ENCODE results near the gene CCDC88A. TPM values are rescaled to one million over a fixed set of nuclear protein-coding genes. Genes with fewer than 3 reads are reported as not detected.

The CCDC88A gene
- total RNA-seq, 4 donors from 2014 or later, result 5.5 to 23.8 (median 17.3) TPM

Small RNA genes lying within 50 kb of the gene (small RNA-seq; reads per million reads assigned to genes)
- gene RF00019 (0 reads per million in 4 donors), gene RNU6-221P (0 reads per million in 4 donors), gene RNU6-775P (0 reads per million in 4 donors)

Other genes starting within 250 kb of the CCDC88A start
- 10 to 100 TPM in 2 of 4 donors, 1 to 10 TPM in 2; 2.3 to 12.5 (median 9.3) TPM for gene CLHC1, start 187.6 kb downstream of the CCDC88A start, total RNA-seq
- 1,000 to 10,000 TPM in 3 of 4 donors, 100 to 1,000 TPM in 1; 594 to 2,863 (median 1,992) TPM for gene RPS27A, start 187.2 kb downstream of the CCDC88A start, total RNA-seq
- gene MTIF2, start 150.6 kb downstream of the CCDC88A start, total RNA-seq, result 10 to 100 TPM; 13.8 to 28.9 (median 24.4) TPM
- gene CFAP36, start 99.9 kb upstream of the CCDC88A start, total RNA-seq, result 10 to 100 TPM in 2 of 4 donors, 1 to 10 TPM in 2; 5.8 to 13.6 (median 10.3) TPM
- 10 to 100 TPM; 30.6 to 71.3 (median 52.6) TPM for gene PPP4R3B, start 197.8 kb upstream of the CCDC88A start, total RNA-seq

Data from esophagus squamous epithelium (tissue), 4 donors.